GM11168 (cell line): ENCODE measurements around the gene SLC7A8.

ENCODE experiments used
- in situ Hi-C: fragments of 300-500 bp; cut with MboI; formaldehyde crosslinking; loops from one replicate; pipeline ENCODE4 v1.12.0; 2022; ENCODE audit warnings: low sequenced_read_pairs; ENCODE audit not compliant: unreplicated experiment

The SLC7A8 gene

GRCh38 chr14:23102801-23103200 is 80.7 kb downstream of the SLC7A8 start:
- in situ Hi-C loops, result no loop called here

GRCh38 chr14:23101986-23102625 is 81.4 kb downstream of the SLC7A8 start:
- in situ Hi-C loops, result no loop called here

GRCh38 chr14:23101213-23101970 is 82.1 kb downstream of the SLC7A8 start:
- in situ Hi-C loops, result no loop called here

- in situ Hi-C loops, result no loop called here
These were observed 84.1 kb downstream of the SLC7A8 start for GRCh38 chr14:23099212-23099861.

- in situ Hi-C loops, result no loop called here
These were observed 85.7 kb downstream of the SLC7A8 start for GRCh38 chr14:23097786-23098185.

GRCh38 chr14:23095196-23096108 is 88.0 kb downstream of the SLC7A8 start, which contains the start of gene C14orf119:
Gene C14orf119, plus strand, starts transcription at chr14:23095505. Its CDS starts 2,154 bp downstream, at chr14:23097659.
- in situ Hi-C loops, result no loop called here

- in situ Hi-C loops, result no loop called here
These were observed 88.7 kb downstream of the SLC7A8 start, which contains the start of gene ACIN1 for GRCh38 chr14:23094666-23095195. Gene ACIN1, minus strand, starts transcription at chr14:23095136. Its CDS starts 24 bp downstream, at chr14:23095112.

GRCh38 chr14:23093991-23094665 is 89.3 kb downstream of the SLC7A8 start:
- in situ Hi-C loops, result no loop called here

- in situ Hi-C loops, result no loop called here
These were observed 89.9 kb downstream of the SLC7A8 start for GRCh38 chr14:23093526-23093925.

GRCh38 chr14:23093104-23093503 is 90.4 kb downstream of the SLC7A8 start:
- in situ Hi-C loops, result no loop called here

GRCh38 chr14:23091294-23092225 is 91.9 kb downstream of the SLC7A8 start:
- in situ Hi-C loops, result no loop called here

GRCh38 chr14:23090254-23090636 is 93.2 kb downstream of the SLC7A8 start:
- in situ Hi-C loops, result no loop called here

- in situ Hi-C loops, result no loop called here
These were observed 93.8 kb downstream of the SLC7A8 start for GRCh38 chr14:23089498-23090253.

GRCh38 chr14:23086565-23086964 is 96.9 kb downstream of the SLC7A8 start:
- in situ Hi-C loops, result no loop called here

GRCh38 chr14:23085458-23085857 is 98.0 kb downstream of the SLC7A8 start:
- in situ Hi-C loops, result no loop called here

- in situ Hi-C loops, result no loop called here
These were observed 103.0 kb downstream of the SLC7A8 start for GRCh38 chr14:23080474-23080873.

GRCh38 chr14:23079716-23080115 is 103.7 kb downstream of the SLC7A8 start:
- in situ Hi-C loops, result no loop called here

GRCh38 chr14:23078692-23079116 is 104.8 kb downstream of the SLC7A8 start:
- in situ Hi-C loops, result no loop called here
